ENCODE results near the gene ATF4. TPM values are rescaled to one million over a fixed set of nuclear protein-coding genes. Genes with fewer than 3 reads are reported as not detected.

Gene ATF4
- total and polyA plus RNA-seq, 9 donors, result 212 to 611 (median 252) TPM

GRCh38 chr22:39558254-39558727, 37.9 kb downstream of the ATF4 start:
- peak in 3 of 5 donors; percentile 17 to 54 (median 34) for DNase-seq
- Histone ChIP-seq H3K9me3 (no peaks in the 10 kb centered on the region), H3K36me3 (no peaks in the 10 kb centered on the region), H3K4me3 (no peak overlapping the region), H3K4me1 (ENCODE audit: insufficient read depth) (no peaks in the 10 kb centered on the region), H3K27ac (no peak overlapping the region), H3K27me3 (no peaks in the 10 kb centered on the region)
- intact Hi-C loops (cut with DNase I), result no loop called here
- 6 to 7% (median 6%) methylated on average over 30 to 34 of the region's 34 CpGs for WGBS, 3 donors
- TF ChIP-seq POLR2A (IDR thresholded peaks at IDR 0.05), result no peak

DNA sequence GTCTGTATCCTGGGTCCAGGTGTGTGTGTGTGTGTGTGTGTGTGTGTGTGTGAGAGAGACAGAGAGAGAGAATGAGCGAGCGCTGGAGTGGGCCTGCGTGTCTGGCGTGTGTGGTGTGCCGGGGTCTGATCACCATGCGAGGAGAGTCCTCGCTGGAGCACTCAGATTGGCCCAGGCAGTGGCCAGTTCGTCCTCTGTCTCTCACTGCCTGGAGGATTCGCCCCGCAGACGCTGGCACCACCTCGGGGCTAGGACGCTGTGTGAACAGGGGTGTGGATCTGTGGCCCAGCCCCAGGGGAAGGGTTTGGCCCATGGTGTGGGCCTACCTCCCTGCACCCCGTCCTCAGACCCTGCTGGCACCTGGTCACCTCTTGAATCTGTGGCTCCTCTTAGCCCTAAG, 38.6 kb downstream of the ATF4 start:
- no peaks in the 10 kb centered on the region for H3K36me3 ChIP-seq
- H3K4me1 ChIP-seq (ENCODE audit: insufficient read depth), result no peaks in the 10 kb centered on the region
- TF ChIP-seq EP300 (IDR thresholded peaks at IDR 0.05), result no peak
- TF ChIP-seq, protein P1, sequence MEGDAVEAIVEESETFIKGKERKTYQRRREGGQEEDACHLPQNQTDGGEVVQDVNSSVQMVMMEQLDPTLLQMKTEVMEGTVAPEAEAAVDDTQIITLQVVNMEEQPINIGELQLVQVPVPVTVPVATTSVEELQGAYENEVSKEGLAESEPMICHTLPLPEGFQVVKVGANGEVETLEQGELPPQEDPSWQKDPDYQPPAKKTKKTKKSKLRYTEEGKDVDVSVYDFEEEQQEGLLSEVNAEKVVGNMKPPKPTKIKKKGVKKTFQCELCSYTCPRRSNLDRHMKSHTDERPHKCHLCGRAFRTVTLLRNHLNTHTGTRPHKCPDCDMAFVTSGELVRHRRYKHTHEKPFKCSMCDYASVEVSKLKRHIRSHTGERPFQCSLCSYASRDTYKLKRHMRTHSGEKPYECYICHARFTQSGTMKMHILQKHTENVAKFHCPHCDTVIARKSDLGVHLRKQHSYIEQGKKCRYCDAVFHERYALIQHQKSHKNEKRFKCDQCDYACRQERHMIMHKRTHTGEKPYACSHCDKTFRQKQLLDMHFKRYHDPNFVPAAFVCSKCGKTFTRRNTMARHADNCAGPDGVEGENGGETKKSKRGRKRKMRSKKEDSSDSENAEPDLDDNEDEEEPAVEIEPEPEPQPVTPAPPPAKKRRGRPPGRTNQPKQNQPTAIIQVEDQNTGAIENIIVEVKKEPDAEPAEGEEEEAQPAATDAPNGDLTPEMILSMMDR (IDR thresholded peaks at IDR 0.05), result no peak
- TF ChIP-seq POLR2A (IDR thresholded peaks at IDR 0.05), result no peak
- WGBS, 3 donors, result 88 to 92% (median 91%) methylated on average over 14 of the region's 14 CpGs
- intact Hi-C loops (cut with DNase I), result no loop called here
- no peak overlapping the region for H3K27ac ChIP-seq
- no peak overlapping the region for H3K4me3 ChIP-seq
- H3K27me3 ChIP-seq, result no peaks in the 10 kb centered on the region
- H3K9me3 ChIP-seq, result no peaks in the 10 kb centered on the region
- no peak for DNase-seq

DNA sequence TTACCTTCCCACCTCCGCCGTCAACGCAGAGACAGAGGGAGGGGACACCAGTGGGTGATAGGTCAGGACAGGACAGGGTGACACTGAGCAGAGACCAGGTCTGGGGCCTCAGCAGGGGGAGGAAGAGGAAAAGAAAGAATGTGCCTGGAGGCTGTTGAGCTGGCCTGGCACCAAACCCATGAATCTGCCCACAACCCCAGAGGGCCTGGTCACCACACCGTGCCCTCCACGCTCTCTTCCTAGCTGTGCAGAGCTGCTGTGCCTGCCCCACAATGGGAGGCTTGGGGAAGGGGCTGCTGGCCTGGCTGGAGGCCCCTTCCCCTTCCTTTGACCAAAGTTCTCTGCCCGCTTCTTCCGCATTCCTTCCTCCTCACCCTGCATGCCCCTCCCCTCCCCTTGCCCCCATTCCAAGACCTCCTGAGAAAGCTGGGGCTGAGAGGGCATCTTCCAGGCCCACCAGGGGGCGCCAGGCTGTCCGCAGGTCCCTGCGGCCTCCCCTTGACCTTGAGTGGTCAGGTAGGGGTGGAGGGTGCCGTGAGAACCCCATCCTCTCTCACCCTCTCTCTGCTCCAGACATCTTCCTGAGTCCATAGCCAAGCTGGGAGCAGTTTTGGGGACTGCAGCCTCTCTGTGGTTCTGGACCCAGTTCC, 39.2 kb downstream of the ATF4 start:
- intact Hi-C loops (cut with DNase I), result no loop called here
- no peaks in the 10 kb centered on the region for H3K4me1 ChIP-seq (ENCODE audit: insufficient read depth)
- H3K4me3 ChIP-seq, result no peak overlapping the region
- no peak overlapping the region for H3K27ac ChIP-seq
- no peaks in the 10 kb centered on the region for H3K9me3 ChIP-seq
- no peak for TF ChIP-seq POLR2A (IDR thresholded peaks at IDR 0.05)
- TF ChIP-seq, protein P1 (IDR thresholded peaks at IDR 0.05), result no peak
- TF ChIP-seq EP300 (IDR thresholded peaks at IDR 0.05), result no peak
- H3K27me3 ChIP-seq, result no peaks in the 10 kb centered on the region
- 61 to 64% (median 63%) methylated on average over 11 of the region's 11 CpGs for WGBS, 3 donors
- DNase-seq, result no peak
- no peaks in the 10 kb centered on the region for H3K36me3 ChIP-seq

GRCh38 chr22:39560127-39560526, 39.8 kb downstream of the ATF4 start:
- no peaks in the 10 kb centered on the region for H3K27me3 ChIP-seq
- TF ChIP-seq POLR2A (IDR thresholded peaks at IDR 0.05) (no peak), EP300 (IDR thresholded peaks at IDR 0.05) (no peak)
- TF ChIP-seq, protein P1 (IDR thresholded peaks at IDR 0.05), result no peak
- intact Hi-C loops (cut with DNase I), result no loop called here
- no peaks in the 10 kb centered on the region for H3K4me1 ChIP-seq (ENCODE audit: insufficient read depth)
- H3K36me3 ChIP-seq, result no peaks in the 10 kb centered on the region
- no peaks in the 10 kb centered on the region for H3K9me3 ChIP-seq
- H3K4me3 ChIP-seq, result no peak overlapping the region
- H3K27ac ChIP-seq, result no peak overlapping the region
- WGBS, 3 donors, result 41 to 52% (median 42%) methylated on average over 6 of the region's 6 CpGs
- DNase-seq, result no peak

- WGBS, 3 donors, result 75 to 79% (median 78%) methylated on average over 9 of the region's 9 CpGs
- Histone ChIP-seq H3K4me3 (no peak overlapping the region), H3K27me3 (no peaks in the 10 kb centered on the region), H3K4me1 (ENCODE audit: insufficient read depth) (no peaks in the 10 kb centered on the region), H3K9me3 (no peaks in the 10 kb centered on the region), H3K27ac (no peak overlapping the region), H3K36me3 (no peaks in the 10 kb centered on the region)
- TF ChIP-seq POLR2A (IDR thresholded peaks at IDR 0.05) (no peak), EP300 (IDR thresholded peaks at IDR 0.05) (no peak)
- TF ChIP-seq, protein P1 (IDR thresholded peaks at IDR 0.05), result no peak
- no peak for DNase-seq
- intact Hi-C loops (cut with DNase I), result no loop called here
These were observed 42.6 kb downstream of the ATF4 start for GRCh38 chr22:39562839-39563489.

All from ovary (tissue), 9 donors.